Colonic mucosa (tissue), 4 donors: ENCODE results near the gene PHAX. TPM values are rescaled to one million over a fixed set of nuclear protein-coding genes. Genes with fewer than 3 reads are reported as not detected.
A peak's percentile ranks its signal among the peaks of the same experiment; 100 is the strongest.

Experiments
- DNase-seq: peaks from one replicate; pipeline ENCODE4 v3.0.0-alpha.2; 2020
- H3K27ac ChIP-seq: fragments of 200-600 bp; one replicate; pipeline ENCODE4 v1.8.0; 2021
- H3K27me3 ChIP-seq: fragments of 200-600 bp; one replicate; pipeline ENCODE4 v1.8.0; 2021
- H3K36me3 ChIP-seq: fragments of 200-600 bp; one replicate; pipeline ENCODE4 v1.8.0; 2021
- H3K4me1 ChIP-seq: fragments of 200-600 bp; one replicate; pipeline ENCODE4 v1.8.0; 2021; ENCODE audit warnings: mild to moderate bottlenecking
- H3K4me3 ChIP-seq: fragments of 200-600 bp; one replicate; pipeline ENCODE4 v1.8.0; 2021
- H3K9ac ChIP-seq, 2 donors: one replicate each; pipeline ENCODE4 v1.7.0; 2013; ENCODE audit warnings: control low read depth in 2 of 2, low read depth in 2 of 2, low read length in 2 of 2
- H3K9me3 ChIP-seq: fragments of 200-600 bp; one replicate; pipeline ENCODE4 v1.8.0; 2021
- intact Hi-C: fragments of 100-400 bp; cut with DNase I; formaldehyde crosslinking; loops from one replicate; pipeline ENCODE4 v1.14.1; 2022
- total RNA-seq, 2 donors: library from RNA; stranded (reverse); fragmentation: NEBNext Ultra II Directional in 1 of 2; extraction: Animal tissue kit (Norgen Biotek cat#: 25700) in 1 of 2; gene quantifications; one replicate each; pipeline ENCODE4 v1.2.1, GENCODE V29; 2021
- TF ChIP-seq, protein P1 (sequence below): fragments of 200-600 bp; IDR thresholded peaks from one replicate; pipeline ENCODE4 v1.8.0; 2022; ENCODE audit warnings: antibody characterized with exemption, mild to moderate bottlenecking
- donor health status: healthy.
- donor health status: DM: no; HTN: no; CAD: no.
- donor health status: DM: no; HTN: no; CAD: no.

The PHAX gene
- total RNA-seq, 2 donors from 2014 or later: 36.4 to 36.6 TPM

DNA sequence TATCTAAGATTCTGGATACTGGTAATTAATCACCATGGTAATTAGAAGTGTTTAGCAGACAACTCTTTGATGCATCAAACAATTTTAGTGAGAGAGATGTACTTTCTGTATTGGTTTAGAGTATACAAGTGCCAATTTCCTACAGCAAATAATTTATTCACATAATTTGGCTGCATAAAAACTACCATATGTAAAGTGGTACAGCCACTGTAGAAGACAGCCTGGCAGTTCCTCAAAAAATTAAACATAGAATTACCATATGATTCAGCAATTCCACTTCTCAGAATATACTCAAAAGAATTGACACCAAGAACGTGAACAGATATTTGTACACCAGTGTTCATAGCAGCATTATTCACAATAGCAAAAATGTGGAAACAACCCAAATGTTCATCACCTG, 36.2 kb downstream of the PHAX start:
- Histone ChIP-seq H3K4me3 (no peak overlapping the region), H3K27ac (no peak overlapping the region), H3K9ac (no peak overlapping the region), H3K36me3 (no peaks in the 10 kb centered on the region), H3K4me1 (no peaks in the 10 kb centered on the region), H3K27me3 (no peaks in the 10 kb centered on the region), H3K9me3 (no peaks in the 10 kb centered on the region)
- DNase-seq: no peak
- intact Hi-C loops: no loop called here
- TF ChIP-seq, protein P1, sequence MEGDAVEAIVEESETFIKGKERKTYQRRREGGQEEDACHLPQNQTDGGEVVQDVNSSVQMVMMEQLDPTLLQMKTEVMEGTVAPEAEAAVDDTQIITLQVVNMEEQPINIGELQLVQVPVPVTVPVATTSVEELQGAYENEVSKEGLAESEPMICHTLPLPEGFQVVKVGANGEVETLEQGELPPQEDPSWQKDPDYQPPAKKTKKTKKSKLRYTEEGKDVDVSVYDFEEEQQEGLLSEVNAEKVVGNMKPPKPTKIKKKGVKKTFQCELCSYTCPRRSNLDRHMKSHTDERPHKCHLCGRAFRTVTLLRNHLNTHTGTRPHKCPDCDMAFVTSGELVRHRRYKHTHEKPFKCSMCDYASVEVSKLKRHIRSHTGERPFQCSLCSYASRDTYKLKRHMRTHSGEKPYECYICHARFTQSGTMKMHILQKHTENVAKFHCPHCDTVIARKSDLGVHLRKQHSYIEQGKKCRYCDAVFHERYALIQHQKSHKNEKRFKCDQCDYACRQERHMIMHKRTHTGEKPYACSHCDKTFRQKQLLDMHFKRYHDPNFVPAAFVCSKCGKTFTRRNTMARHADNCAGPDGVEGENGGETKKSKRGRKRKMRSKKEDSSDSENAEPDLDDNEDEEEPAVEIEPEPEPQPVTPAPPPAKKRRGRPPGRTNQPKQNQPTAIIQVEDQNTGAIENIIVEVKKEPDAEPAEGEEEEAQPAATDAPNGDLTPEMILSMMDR: no peak

GRCh38 chr5:126640866-126641265, 40.1 kb downstream of the PHAX start:
- no peak for DNase-seq
- Histone ChIP-seq H3K4me3 (no peak overlapping the region), H3K27ac (no peak overlapping the region)

DNA sequence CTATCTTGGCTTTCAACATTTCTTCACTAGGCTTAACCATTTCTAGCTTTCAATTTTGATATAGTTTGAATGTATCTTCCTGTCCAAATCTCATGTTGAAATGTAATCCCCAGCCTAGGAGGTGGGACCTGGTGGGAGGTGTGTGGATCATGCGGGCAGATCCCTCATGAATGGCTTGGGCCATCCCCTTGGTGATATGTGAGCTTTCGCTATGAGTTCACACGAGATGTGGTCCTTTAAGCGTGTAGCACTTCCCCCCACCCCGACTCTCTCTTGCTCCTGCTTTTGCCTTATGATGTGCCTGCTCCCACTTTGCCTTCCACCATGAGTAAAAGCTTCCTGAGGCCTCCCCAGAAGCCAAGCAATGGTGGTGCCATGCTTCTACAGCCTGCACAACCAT, 40.6 kb downstream of the PHAX start:
- Histone ChIP-seq H3K9ac (no peak overlapping the region), H3K9me3 (no peaks in the 10 kb centered on the region), H3K36me3 (no peaks in the 10 kb centered on the region), H3K4me1 (no peaks in the 10 kb centered on the region), H3K27ac (no peak overlapping the region), H3K27me3 (no peaks in the 10 kb centered on the region), H3K4me3 (no peak overlapping the region)
- TF ChIP-seq, protein P1: no peak
- intact Hi-C loops: no loop called here
- DNase-seq: peak; percentile 13

More at GRCh38 chr5:126640866-126641265, 40.1 kb downstream of the PHAX start:
- TF ChIP-seq, protein P1: no peak
- Histone ChIP-seq H3K36me3 (no peaks in the 10 kb centered on the region), H3K4me1 (no peaks in the 10 kb centered on the region), H3K9me3 (no peaks in the 10 kb centered on the region), H3K9ac (no peak overlapping the region), H3K27me3 (no peaks in the 10 kb centered on the region)
- intact Hi-C loops: no loop called here

GRCh38 chr5:126645132-126645531, 44.4 kb downstream of the PHAX start:
- H3K9ac ChIP-seq: no peak overlapping the region

GRCh38 chr5:126647071-126647470, 46.3 kb downstream of the PHAX start:
- H3K4me3 ChIP-seq: no peak overlapping the region
- peaks cover 9% of the 10 kb centered on the region for H3K4me1 ChIP-seq
- H3K36me3 ChIP-seq: no peaks in the 10 kb centered on the region
- peak overlapping the region; percentile 87 for H3K27ac ChIP-seq
- peak; percentile 60 for DNase-seq
- intact Hi-C loops: no loop called here
- no peaks in the 10 kb centered on the region for H3K27me3 ChIP-seq
- no peak overlapping the region for H3K9ac ChIP-seq
- no peaks in the 10 kb centered on the region for H3K9me3 ChIP-seq
- TF ChIP-seq, protein P1: no peak

More at GRCh38 chr5:126645132-126645531, 44.4 kb downstream of the PHAX start:
- TF ChIP-seq, protein P1: no peak
- DNase-seq: no peak
- Histone ChIP-seq H3K27me3 (no peaks in the 10 kb centered on the region), H3K4me1 (peaks cover 9% of the 10 kb centered on the region), H3K27ac (no peak overlapping the region), H3K36me3 (no peaks in the 10 kb centered on the region), H3K9me3 (no peaks in the 10 kb centered on the region), H3K4me3 (no peak overlapping the region)
- intact Hi-C loops: no loop called here
